D721Med (cell line): ENCODE measurements around the gene ARHGAP6.

Source experiments
- DNase-seq: peaks from one replicate; pipeline ENCODE4 v3.0.0; 2011; ENCODE audit warnings: low spot score; ENCODE audit not compliant: insufficient read length
- FAIRE-seq: peaks from 2 replicates; lab custom pipeline; 2011; peaks lifted over from hg19 to GRCh38; lab: Jason Lieb, UNC
- TF ChIP-seq, protein P1 (sequence below): IDR thresholded peaks from 2 replicates; pipeline ENCODE4 v1.5.1; 2012; ENCODE audit warnings: mild to moderate bottlenecking, control low read depth; ENCODE audit not compliant: insufficient read depth; ENCODE audit errors: missing control alignments

ARHGAP6 gene

DNA sequence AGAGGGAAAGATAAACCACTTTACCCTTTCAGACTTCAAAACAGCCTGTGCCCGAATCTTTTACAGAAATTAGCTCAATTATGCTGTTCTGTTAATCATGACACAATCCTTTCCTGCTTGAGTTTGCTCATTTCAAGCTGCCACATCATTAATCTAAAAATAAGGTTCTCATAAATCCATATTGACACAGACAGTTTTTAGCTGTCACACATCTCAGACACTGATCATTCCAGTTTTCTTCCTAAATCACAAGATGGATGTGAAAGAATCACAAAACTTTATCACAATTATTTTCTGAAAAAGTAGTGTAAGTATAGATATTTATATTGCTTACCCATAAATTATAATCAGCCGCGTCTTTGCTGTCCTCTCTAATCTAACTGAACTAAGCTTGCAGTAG is 400.4 kb downstream of the ARHGAP6 start:
- no peak for FAIRE-seq
- DNase-seq = no peak
- TF ChIP-seq, protein P1, sequence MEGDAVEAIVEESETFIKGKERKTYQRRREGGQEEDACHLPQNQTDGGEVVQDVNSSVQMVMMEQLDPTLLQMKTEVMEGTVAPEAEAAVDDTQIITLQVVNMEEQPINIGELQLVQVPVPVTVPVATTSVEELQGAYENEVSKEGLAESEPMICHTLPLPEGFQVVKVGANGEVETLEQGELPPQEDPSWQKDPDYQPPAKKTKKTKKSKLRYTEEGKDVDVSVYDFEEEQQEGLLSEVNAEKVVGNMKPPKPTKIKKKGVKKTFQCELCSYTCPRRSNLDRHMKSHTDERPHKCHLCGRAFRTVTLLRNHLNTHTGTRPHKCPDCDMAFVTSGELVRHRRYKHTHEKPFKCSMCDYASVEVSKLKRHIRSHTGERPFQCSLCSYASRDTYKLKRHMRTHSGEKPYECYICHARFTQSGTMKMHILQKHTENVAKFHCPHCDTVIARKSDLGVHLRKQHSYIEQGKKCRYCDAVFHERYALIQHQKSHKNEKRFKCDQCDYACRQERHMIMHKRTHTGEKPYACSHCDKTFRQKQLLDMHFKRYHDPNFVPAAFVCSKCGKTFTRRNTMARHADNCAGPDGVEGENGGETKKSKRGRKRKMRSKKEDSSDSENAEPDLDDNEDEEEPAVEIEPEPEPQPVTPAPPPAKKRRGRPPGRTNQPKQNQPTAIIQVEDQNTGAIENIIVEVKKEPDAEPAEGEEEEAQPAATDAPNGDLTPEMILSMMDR = no peak

DNA sequence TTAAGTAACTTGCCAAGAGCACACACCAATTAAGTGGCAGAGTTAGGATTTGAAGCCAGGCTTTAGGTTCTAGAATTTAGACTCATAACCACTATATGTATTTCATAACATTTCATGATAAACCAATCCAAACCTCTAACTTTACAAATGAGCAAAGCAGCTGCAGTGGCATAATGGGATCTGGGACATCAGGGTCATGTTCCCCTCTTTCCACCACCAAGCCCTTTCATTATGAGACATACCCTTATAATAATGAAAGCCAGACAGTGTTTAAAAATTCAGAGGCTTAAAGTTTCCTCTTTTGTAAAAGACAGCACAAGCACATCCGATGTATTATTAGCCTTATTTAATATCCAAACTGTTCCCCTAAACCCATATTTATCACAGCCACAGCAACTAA is 400.8 kb downstream of the ARHGAP6 start:
- TF ChIP-seq, protein P1 = no peak
- DNase-seq (no peak), FAIRE-seq (no peak)

DNA sequence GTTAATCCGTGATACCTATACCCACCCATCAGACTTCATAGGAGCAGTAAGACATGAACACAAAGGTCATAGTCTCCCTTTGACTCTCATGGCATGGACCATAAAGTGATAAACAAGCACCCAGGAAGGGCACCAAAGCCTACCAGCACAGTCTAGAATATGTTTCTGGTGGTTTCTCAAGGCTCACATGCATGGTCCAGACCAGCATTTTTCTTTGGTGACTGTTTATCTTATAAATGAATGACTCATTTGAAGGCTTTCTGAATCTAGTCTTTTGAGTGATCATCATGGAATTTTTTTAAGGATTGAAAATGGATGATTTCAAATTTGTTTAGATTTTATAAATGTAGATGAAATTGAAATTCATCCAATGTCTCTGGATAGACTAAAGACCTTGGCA is 404.5 kb downstream of the ARHGAP6 start:
- DNase-seq (no peak), FAIRE-seq (no peak)
- TF ChIP-seq, protein P1 = no peak

DNA sequence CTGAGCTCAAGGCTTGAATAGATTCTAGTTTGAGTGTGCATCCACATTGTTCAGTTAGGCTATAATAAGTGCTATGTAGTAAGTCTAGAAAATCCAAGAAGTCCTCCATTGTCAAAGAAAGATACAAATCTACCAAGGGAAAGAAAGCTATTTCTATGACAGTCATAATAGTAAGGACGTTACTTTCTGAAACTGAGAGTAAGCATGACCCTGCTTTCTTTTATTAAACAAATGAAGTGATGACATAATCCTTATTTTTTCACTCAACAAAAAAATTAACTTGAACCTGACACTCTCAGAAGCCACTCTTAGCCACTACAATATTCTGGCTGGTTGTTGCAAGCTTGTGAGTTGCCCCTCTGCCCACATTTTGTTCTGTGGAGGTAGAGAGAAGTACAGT is 406.3 kb downstream of the ARHGAP6 start:
- TF ChIP-seq, protein P1 = no peak
- DNase-seq (no peak), FAIRE-seq (no peak)

DNA sequence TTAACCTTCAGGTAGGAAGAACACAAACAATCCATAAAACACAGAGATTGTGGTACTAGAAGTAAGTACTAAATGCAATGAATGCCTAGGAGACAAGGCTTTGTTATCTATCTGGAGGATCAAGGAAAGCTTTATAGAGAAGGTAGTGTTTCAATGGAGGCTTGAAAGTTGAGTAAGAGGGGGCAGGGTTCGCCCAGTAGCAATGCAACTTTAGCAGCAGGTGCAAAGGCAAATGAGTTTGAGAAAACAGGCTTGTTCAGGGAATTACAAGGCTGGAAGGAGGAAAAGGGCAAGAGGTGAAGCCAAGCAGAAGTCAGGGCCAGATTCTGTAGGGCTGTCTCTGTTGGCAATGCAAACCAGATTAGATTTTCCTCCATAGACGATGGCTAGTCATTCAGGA is 408.0 kb downstream of the ARHGAP6 start:
- no peak for FAIRE-seq

DNA sequence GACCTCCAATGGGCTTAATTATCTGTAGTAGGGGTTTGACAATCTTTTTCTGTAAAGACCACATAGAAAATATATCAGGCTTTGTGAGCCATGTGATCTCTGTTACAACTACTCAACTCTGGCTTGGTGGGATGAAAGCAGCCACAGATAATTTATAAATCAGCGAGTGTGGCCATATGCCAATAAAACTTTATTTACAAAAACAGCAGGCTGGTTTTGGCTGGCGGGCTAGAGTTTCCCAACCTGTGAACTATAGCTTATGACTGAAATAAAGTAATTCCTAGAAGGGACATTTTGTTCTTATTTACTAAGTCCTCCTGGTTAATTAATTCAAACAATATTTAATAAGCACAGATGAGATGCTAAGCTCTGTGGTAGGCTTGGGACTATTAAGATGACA is 408.4 kb downstream of the ARHGAP6 start:
- TF ChIP-seq, protein P1 = no peak
- FAIRE-seq (no peak), DNase-seq (no peak)

More for the DNA sequence above, 408.0 kb downstream of the ARHGAP6 start:
- TF ChIP-seq, protein P1 = no peak
- DNase-seq = no peak

DNA sequence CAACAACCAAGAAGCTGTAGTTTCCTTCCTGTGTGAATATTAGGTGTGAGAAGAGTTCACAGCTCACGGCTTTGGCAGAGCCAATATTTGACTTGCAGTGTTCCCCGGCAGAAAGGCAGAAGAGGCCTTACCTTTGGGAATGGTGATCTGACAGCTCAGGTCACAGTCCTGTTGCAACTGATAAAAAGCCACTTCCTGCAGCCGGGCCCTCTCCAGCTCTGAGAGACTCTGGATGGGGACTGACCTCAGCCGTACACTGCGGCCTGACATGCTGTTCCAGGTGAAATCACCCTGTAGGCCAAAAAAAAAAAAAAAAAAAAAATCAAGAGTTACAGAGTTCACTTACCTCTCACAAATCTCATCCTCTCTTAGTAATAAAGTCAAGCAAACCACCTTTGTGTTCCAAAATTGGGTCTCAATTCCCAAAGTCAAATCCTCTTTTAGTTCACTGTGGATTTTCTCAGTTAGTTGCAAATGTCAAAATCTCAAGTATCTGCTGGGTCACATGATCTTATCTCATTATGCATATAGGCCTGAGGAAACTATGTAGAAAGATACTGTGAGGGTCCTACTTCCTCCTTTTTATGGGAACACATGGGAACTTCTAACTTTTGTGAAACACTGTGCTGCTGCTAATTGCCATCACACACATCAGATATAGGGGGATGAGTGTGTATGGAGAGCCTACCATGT is 411.2 kb downstream of the ARHGAP6 start:
- TF ChIP-seq, protein P1 = no peak
- FAIRE-seq (no peak), DNase-seq (no peak)
